ENCODE results near the gene MSLN.

- TF ChIP-seq CTCF (conservative IDR thresholded peaks at IDR 0.05; ENCODE audit: low read depth, low read length), result no peak
- TF ChIP-seq EZH2 (IDR thresholded peaks at IDR 0.05; ENCODE audit: borderline replicate concordance, low read depth, low read length, poor library complexity, severe bottlenecking), result no peak
Measured at GRCh38 chr16:777826-778225, 17.3 kb downstream of the MSLN start.

All from A673 (cell line).